Neural crest cell (in vitro differentiated cells): ENCODE results near the gene MCMBP. TPM values are rescaled to one million over a fixed set of nuclear protein-coding genes. Genes with fewer than 3 reads are reported as not detected.
"Not testable (repeated sequence)": the region's sequence is repeated elsewhere in the genome, so short reads cannot be mapped to it uniquely, and the experiment has no call there.

Experiments
- DNase-seq: peaks from one replicate; pipeline ENCODE4 v3.0.0; 2021; ENCODE audit warnings: low read depth, mixed read lengths, low spot score
- H3K27ac Mint-ChIP-seq: one replicate; pipeline ENCODE4 v1.8.0; 2021; ENCODE audit warnings: mild to moderate bottlenecking, mixed read lengths; ENCODE audit not compliant: unreplicated experiment
- H3K27me3 Mint-ChIP-seq: 2 replicates; pipeline ENCODE4 v1.8.0; 2021; ENCODE audit warnings: low read depth, mild to moderate bottlenecking, mixed read lengths
- H3K36me3 Mint-ChIP-seq: 2 replicates; pipeline ENCODE4 v1.8.0; 2021; ENCODE audit warnings: low read depth, mild to moderate bottlenecking, mixed read lengths
- H3K4me1 Mint-ChIP-seq: 2 replicates; pipeline ENCODE4 v1.8.0; 2021; ENCODE audit warnings: mixed read lengths
- H3K4me3 Mint-ChIP-seq: one replicate; pipeline ENCODE4 v1.8.0; 2021; ENCODE audit warnings: mild to moderate bottlenecking, mixed read lengths
- H3K9me3 Mint-ChIP-seq: 2 replicates; pipeline ENCODE4 v1.8.0; 2021; ENCODE audit warnings: mixed read lengths
- CTCF ChIP-seq: fragments of 200-600 bp; sonication (generic); conservative IDR thresholded peaks from 2 replicates; pipeline ENCODE4 v1.5.0; 2021; ENCODE audit warnings: antibody characterized with exemption, mild to moderate bottlenecking
- total RNA-seq: library from RNA; stranded (reverse); gene quantifications from 2 replicates; pipeline ENCODE4 v1.2.1, GENCODE V29; 2021

The MCMBP gene
- total RNA-seq, 1 donor from 2014 or later: 93.3 TPM

DNA sequence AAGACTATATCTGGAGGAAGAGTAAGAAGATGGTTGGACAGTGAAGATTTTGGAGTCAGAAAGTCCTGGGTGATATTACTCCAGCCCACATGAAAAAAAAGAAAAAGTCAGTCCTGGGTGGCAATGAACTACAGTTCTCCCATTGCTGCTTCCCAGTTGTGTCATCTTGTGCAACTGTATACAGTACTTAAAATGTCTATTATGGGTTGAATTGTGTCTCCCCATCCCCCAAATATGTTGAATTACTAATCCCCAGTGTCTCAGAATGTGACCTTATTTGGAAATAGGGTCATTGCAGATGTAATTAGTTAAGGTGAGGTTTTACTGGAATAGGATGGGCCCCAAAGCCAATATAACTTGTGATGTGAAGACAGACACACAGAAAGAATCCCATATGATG is 35.5 kb upstream of the MCMBP start:
- DNase-seq: no peak
- no peak overlapping the region for H3K4me3 Mint-ChIP-seq
- TF ChIP-seq CTCF: no peak
- H3K9me3 Mint-ChIP-seq: no peaks in the 10 kb centered on the region
- H3K4me1 Mint-ChIP-seq: no peaks in the 10 kb centered on the region
- H3K36me3 Mint-ChIP-seq: peaks cover 14% of the 10 kb centered on the region
- H3K27me3 Mint-ChIP-seq: no peaks in the 10 kb centered on the region
- H3K27ac Mint-ChIP-seq: no peak overlapping the region

GRCh38 chr10:119907695-119908094 is 35.1 kb upstream of the MCMBP start:
- not testable (repeated sequence) for H3K27me3 Mint-ChIP-seq, H3K27ac Mint-ChIP-seq, DNase-seq, H3K9me3 Mint-ChIP-seq, H3K4me1 Mint-ChIP-seq, H3K4me3 Mint-ChIP-seq
- H3K36me3 Mint-ChIP-seq: peaks cover 11% of the 10 kb centered on the region

DNA sequence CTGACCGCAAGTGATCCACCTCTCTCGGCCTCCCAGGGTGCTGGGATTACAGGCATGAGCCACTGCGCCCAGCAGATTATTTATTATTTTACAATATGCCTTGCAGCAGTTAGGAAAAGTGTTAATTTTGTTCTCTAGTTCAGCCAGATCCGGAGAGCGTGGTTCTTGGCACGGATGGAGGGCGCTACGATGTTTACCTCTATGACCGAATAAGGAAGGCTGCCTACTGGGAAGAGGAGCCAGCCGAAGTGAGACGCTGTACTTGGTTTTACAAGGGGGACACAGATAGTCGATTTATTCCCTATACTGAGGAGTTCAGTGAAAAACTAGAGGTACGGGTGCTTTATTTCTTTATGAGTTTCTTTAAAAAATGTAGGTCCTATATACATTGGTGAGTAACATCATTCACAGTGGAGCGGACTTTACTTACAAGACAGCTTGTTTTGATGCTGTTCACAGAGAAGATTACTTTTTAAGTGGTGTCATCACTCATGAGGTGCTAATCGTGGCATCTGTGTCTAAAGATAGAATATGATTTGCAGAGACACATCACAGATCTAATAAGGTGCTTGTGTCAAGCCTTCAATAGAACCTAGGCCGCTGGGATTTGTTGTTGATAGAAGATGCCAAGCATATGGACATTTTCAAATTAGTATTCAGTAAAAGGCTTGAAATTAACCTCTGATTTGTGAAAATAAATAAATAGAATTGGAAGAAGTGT is 31.5 kb upstream of the MCMBP start:
- no peak overlapping the region for H3K27ac Mint-ChIP-seq
- H3K27me3 Mint-ChIP-seq: no peaks in the 10 kb centered on the region
- peaks cover 7% of the 10 kb centered on the region for H3K36me3 Mint-ChIP-seq
- H3K9me3 Mint-ChIP-seq: no peaks in the 10 kb centered on the region
- H3K4me3 Mint-ChIP-seq: no peak overlapping the region
- no peak for DNase-seq
- H3K4me1 Mint-ChIP-seq: no peaks in the 10 kb centered on the region
- TF ChIP-seq CTCF: no peak

DNA sequence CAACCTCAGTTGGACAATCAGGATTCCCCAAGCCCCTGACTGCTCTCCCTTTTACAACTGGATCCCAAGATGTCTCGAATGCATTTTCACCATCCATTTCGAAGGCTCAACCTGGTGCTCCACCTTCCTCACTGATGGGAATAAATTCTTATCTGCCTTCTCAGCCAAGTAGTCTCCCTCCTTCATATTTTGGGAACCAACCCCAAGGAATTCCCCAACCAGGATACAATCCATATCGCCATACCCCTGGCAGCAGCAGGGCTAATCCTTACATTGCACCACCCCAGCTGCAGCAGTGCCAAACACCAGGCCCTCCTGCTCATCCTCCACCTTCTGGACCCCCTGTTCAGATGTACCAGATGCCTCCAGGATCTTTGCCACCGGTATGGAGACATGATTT is 25.9 kb upstream of the MCMBP start:
- Mint-ChIP-seq H3K4me1 (peaks cover 27% of the 10 kb centered on the region), H3K36me3 (no peaks in the 10 kb centered on the region), H3K27ac (peak overlapping the region; percentile 20), H3K9me3 (no peaks in the 10 kb centered on the region), H3K4me3 (peak overlapping the region; percentile 22), H3K27me3 (no peaks in the 10 kb centered on the region)
- no peak for DNase-seq
- no peak for TF ChIP-seq CTCF

- no peak overlapping the region for H3K27ac Mint-ChIP-seq
- no peak for TF ChIP-seq CTCF
- peaks cover 3% of the 10 kb centered on the region for H3K36me3 Mint-ChIP-seq
- H3K4me3 Mint-ChIP-seq: no peak overlapping the region
- H3K4me1 Mint-ChIP-seq: peaks cover 34% of the 10 kb centered on the region
- H3K9me3 Mint-ChIP-seq: peaks cover 2% of the 10 kb centered on the region
- no peak for DNase-seq
- no peaks in the 10 kb centered on the region for H3K27me3 Mint-ChIP-seq
Measured at GRCh38 chr10:119896937-119897770, 24.5 kb upstream of the MCMBP start.
